DND-41 (cell line): Measurements from ENCODE around the gene MEX3A.

Source experiments
- ATAC-seq: fragments of 200-7000 bp; cut with Tn5 transposase; 3 replicates; pipeline ENCODE4 v1.9.1; 2021; ENCODE audit warnings: low read depth; ENCODE audit not compliant: insufficient read depth
- DNase-seq: peaks from one replicate; pipeline ENCODE4 v3.0.0-alpha.2; 2020
- H2AFZ ChIP-seq: 2 replicates; pipeline ENCODE4 v1.6.0; 2012; ENCODE audit warnings: low read depth, low read length
- H3K27ac ChIP-seq: 2 replicates; pipeline ENCODE4 v1.5.1; 2012; ENCODE audit warnings: low read length, inconsistent platforms
- H3K27me3 ChIP-seq: fragments of 200-600 bp; sonication (generic); 2 replicates; pipeline ENCODE4 v1.6.0; 2012; ENCODE audit warnings: low read length, mild to moderate bottlenecking, inconsistent platforms; ENCODE audit not compliant: insufficient read depth, poor library complexity
- H3K36me3 ChIP-seq: 2 replicates; pipeline ENCODE4 v1.5.1; 2012; ENCODE audit warnings: low read length, inconsistent platforms; ENCODE audit not compliant: insufficient read depth
- H3K4me1 ChIP-seq: 2 replicates; pipeline ENCODE4 v1.5.1; 2012; ENCODE audit warnings: mild to moderate bottlenecking, low read length; ENCODE audit not compliant: insufficient read depth
- H3K4me2 ChIP-seq: 2 replicates; pipeline ENCODE4 v1.6.0; 2012; ENCODE audit warnings: mild to moderate bottlenecking, moderate library complexity, low read length, inconsistent platforms; ENCODE audit not compliant: insufficient read depth
- H3K4me3 ChIP-seq, 2 experiments: fragments of 200-600 bp in 1 of 2; shearing (Covaris generic) in 1 of 2; 2 replicates each; pipeline ENCODE4 v1.5.1; 2012 to 2016; ENCODE audit warnings: inconsistent platforms in 2 of 2, low read length in 2 of 2, mild to moderate bottlenecking in 2 of 2, low read depth in 1 of 2, moderate library complexity in 1 of 2
- H3K79me2 ChIP-seq: 2 replicates; pipeline ENCODE4 v1.6.0; 2012; ENCODE audit warnings: low read length, inconsistent platforms; ENCODE audit not compliant: insufficient read depth
- H3K9ac ChIP-seq: 2 replicates; pipeline ENCODE4 v1.6.0; 2012; ENCODE audit warnings: low read depth, mild to moderate bottlenecking, inconsistent platforms, low read length, moderate library complexity
- H3K9me3 ChIP-seq: 2 replicates; pipeline ENCODE4 v1.5.1; 2012; ENCODE audit warnings: low read length, moderate library complexity, mild to moderate bottlenecking, inconsistent platforms; ENCODE audit not compliant: insufficient read depth, severe bottlenecking
- H4K20me1 ChIP-seq: 2 replicates; pipeline ENCODE4 v1.6.0; 2012; ENCODE audit warnings: low read length; ENCODE audit not compliant: insufficient read depth
- EZH2 ChIP-seq: IDR thresholded peaks from 3 replicates; pipeline ENCODE4 v1.6.1; 2012; ENCODE audit warnings: borderline replicate concordance, low read depth, mild to moderate bottlenecking, moderate library complexity, low read length, inconsistent platforms; ENCODE audit not compliant: severe bottlenecking
- TF ChIP-seq, protein P1 (sequence below): IDR thresholded peaks from 2 replicates; pipeline ENCODE4 v1.5.1; 2012; ENCODE audit warnings: borderline replicate concordance, low read length, moderate library complexity, mild to moderate bottlenecking; ENCODE audit not compliant: poor library complexity, severe bottlenecking; ENCODE audit errors: extremely low read depth

The MEX3A gene

DNA sequence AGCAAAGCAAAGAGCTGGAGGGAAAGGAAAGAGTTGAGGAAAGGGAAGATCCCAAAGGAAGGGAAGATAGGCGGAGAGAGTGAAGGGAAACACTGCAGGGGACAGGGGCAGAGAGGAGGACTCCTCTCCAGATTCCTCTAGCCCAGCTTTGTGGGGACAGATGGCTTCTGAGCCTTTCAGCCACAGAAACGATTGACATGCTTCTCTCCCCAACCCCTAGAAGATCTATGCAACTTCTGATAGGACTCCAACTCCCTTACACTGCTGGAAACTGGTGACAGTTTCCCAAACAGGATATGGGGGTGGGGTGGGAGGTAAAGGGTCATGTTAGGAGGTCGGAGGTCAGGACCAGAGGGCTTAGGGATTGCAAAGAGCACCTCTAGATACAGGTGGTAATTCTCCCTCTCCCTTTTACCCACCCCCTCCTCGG is 6.5 kb downstream of the MEX3A start:
- Histone ChIP-seq H3K9ac (no peak overlapping the region), H3K36me3 (peaks cover 31% of the 10 kb centered on the region), H3K4me1 (peaks cover 14% of the 10 kb centered on the region), H3K4me3 (no peak overlapping the region), H3K27me3 (no peaks in the 10 kb centered on the region), H3K9me3 (no peaks in the 10 kb centered on the region), H3K79me2 (no peaks in the 10 kb centered on the region; the same call in 1 of the 2 replicates), H4K20me1 (peaks cover 8% of the 10 kb centered on the region; the same call in 1 of the 2 replicates), H3K27ac (no peak overlapping the region), H3K4me2 (no peak overlapping the region), H2AFZ (no peak overlapping the region)
- no peak for ATAC-seq
- TF ChIP-seq, protein P1, sequence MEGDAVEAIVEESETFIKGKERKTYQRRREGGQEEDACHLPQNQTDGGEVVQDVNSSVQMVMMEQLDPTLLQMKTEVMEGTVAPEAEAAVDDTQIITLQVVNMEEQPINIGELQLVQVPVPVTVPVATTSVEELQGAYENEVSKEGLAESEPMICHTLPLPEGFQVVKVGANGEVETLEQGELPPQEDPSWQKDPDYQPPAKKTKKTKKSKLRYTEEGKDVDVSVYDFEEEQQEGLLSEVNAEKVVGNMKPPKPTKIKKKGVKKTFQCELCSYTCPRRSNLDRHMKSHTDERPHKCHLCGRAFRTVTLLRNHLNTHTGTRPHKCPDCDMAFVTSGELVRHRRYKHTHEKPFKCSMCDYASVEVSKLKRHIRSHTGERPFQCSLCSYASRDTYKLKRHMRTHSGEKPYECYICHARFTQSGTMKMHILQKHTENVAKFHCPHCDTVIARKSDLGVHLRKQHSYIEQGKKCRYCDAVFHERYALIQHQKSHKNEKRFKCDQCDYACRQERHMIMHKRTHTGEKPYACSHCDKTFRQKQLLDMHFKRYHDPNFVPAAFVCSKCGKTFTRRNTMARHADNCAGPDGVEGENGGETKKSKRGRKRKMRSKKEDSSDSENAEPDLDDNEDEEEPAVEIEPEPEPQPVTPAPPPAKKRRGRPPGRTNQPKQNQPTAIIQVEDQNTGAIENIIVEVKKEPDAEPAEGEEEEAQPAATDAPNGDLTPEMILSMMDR, result no peak
- DNase-seq, result no peak

DNA sequence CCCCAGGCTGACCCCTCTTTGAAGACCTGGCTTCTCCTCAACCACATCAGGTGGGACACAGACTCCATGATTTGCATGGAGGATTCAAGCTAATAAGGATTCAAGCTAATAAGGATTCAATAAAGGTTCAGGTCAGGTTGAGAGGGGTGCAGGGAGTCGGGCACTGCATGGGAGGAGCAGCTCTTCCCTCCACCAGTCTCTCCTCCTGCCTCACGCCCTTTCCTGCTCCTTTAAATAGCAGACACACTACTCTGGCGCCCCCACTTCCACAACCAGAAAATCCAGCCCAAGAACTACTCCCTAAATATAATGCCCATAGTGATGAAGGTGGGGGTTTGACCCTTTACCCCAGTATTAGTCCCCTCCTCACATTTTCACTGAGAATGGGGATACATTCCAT is 7.1 kb downstream of the MEX3A start:
- Histone ChIP-seq H4K20me1 (peaks cover 8% of the 10 kb centered on the region; the same call in 1 of the 2 replicates), H3K79me2 (no peaks in the 10 kb centered on the region; the same call in 1 of the 2 replicates), H3K9me3 (no peaks in the 10 kb centered on the region), H3K27me3 (no peaks in the 10 kb centered on the region), H3K4me2 (no peak overlapping the region), H3K9ac (no peak overlapping the region), H3K4me1 (peaks cover 8% of the 10 kb centered on the region; the same call in 1 of the 2 replicates), H3K4me3 (no peak overlapping the region), H3K27ac (no peak overlapping the region), H3K36me3 (peaks cover 31% of the 10 kb centered on the region), H2AFZ (no peak overlapping the region)
- DNase-seq, result no peak
- no peak for TF ChIP-seq EZH2
- TF ChIP-seq, protein P1, result no peak
- ATAC-seq, result no peak

DNA sequence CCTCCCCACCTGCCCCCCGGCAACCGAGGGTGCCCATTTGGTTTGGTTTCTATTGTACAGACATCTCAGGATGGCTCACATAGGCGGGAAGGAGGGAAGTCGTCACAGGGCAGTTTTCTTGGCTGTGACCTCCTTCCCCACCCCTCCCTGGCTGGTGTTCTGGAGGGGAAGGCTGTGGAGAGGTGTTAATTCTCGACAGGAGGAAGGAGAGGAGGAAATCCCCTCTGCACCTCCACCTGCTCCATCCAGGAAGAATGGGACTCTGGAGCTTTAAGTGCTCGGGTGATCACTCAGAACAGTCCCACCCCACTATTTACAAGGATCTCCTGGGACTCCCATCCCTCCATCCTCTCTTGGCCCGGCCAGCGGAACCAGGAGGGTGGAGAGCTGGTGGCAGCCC is 7.6 kb downstream of the MEX3A start:
- no peak for DNase-seq
- Histone ChIP-seq H3K4me3 (no peak overlapping the region), H3K36me3 (peaks cover 31% of the 10 kb centered on the region), H3K79me2 (no peaks in the 10 kb centered on the region), H4K20me1 (peaks cover 8% of the 10 kb centered on the region; the same call in 1 of the 2 replicates), H3K27ac (no peak overlapping the region), H3K9me3 (no peaks in the 10 kb centered on the region), H3K27me3 (no peaks in the 10 kb centered on the region), H2AFZ (no peak overlapping the region), H3K4me1 (0 out of 2 replicates have a peak, but pooled peaks cover 3% of the 10 kb centered on the region), H3K4me2 (no peak overlapping the region), H3K9ac (no peak overlapping the region)
- TF ChIP-seq EZH2, result no peak
- TF ChIP-seq, protein P1, result no peak
- no peak for ATAC-seq

DNA sequence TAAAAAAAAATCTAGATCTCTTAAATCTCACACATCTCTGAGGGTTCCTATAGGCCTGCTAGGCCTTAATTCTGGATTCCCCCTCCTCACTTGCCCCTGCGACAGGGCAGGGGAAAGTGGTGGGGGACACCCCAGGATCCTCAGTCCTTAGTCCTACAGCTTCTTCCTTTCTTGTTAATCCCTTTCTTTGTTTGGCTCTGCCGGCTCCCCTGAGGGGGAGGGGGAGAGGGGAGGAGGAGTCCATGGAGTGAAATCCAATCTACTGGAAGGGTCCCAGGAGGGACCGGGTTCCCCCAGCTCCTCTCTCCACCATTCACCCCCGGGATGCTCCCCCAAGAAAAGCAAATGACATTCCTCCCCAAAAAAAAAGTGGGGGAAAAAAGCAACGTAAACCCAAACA is 8.5 kb downstream of the MEX3A start:
- no peaks in the 10 kb centered on the region for H3K4me1 ChIP-seq
- H3K79me2 ChIP-seq, result no peaks in the 10 kb centered on the region
- H3K36me3 ChIP-seq, result peaks cover 31% of the 10 kb centered on the region
- H4K20me1 ChIP-seq, result peaks cover 8% of the 10 kb centered on the region; the same call in 1 of the 2 replicates
- TF ChIP-seq EZH2, result no peak
- TF ChIP-seq, protein P1, result no peak
- H3K27ac ChIP-seq, result no peak overlapping the region
- no peak for ATAC-seq
- H3K9ac ChIP-seq, result no peak overlapping the region
- no peaks in the 10 kb centered on the region for H3K27me3 ChIP-seq
- H3K9me3 ChIP-seq, result no peaks in the 10 kb centered on the region
- no peak overlapping the region for H3K4me2 ChIP-seq
- DNase-seq, result no peak
- no peak overlapping the region for H2AFZ ChIP-seq
- H3K4me3 ChIP-seq, result no peak overlapping the region
